NCI-H2227 treated with DMSO at 0.1 percent for 48 hours (cell line): ENCODE measurements around the gene ZBTB4.
"Not testable (repeated sequence)": the region's sequence is repeated elsewhere in the genome, so short reads cannot be mapped to it uniquely, and the experiment has no call there.

Experiments
- DNase-seq: peaks from one replicate; lab custom pipeline; 2025; lab: John Stamatoyannopoulos, UW

The ZBTB4 gene

GRCh38 chr17:7495906-7496434, 16.5 kb upstream of the ZBTB4 start:
- DNase-seq: no peak

- no peak for DNase-seq
Observed at GRCh38 chr17:7493941-7494340, 14.5 kb upstream of the ZBTB4 start.

DNA sequence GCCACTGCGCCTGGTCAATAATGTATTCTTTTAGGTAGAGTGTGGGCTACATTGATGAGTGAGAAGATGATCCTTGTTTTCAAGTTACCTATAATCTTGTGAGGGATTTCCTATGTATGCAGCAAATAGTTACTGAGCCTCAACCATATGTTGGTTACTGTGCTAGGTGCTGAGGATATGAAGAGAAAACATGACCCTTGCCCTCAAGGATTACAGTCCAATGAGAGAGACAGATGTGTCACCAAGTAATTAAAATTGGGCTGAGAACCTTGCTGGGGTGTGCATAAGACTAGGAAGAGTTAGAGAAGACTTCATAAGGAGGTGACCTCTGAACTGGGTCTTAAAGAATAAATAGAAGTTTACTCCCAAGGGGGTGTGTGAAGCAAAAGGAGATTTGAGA, 12.2 kb upstream of the ZBTB4 start:
- no peak for DNase-seq

DNA sequence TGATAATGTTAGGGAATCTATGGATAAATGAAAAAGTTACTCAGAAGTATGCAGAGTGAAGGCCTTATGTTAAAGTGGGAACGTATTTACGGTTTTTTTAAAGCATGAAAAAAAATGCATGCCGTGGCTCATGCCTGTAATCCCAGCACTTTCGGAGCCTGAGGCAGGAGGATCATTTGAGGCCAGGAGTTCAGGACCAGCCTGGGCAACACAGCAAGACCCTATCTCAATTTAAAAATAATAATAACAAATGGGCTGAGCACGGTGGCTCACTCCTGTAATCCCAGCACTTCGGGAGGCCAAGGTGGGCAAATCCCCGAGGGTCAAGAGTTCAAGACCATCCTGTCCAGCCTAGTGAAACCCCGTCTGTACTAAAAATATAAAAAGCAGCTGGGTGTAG, 10.7 kb upstream of the ZBTB4 start:
- no peak for DNase-seq

DNA sequence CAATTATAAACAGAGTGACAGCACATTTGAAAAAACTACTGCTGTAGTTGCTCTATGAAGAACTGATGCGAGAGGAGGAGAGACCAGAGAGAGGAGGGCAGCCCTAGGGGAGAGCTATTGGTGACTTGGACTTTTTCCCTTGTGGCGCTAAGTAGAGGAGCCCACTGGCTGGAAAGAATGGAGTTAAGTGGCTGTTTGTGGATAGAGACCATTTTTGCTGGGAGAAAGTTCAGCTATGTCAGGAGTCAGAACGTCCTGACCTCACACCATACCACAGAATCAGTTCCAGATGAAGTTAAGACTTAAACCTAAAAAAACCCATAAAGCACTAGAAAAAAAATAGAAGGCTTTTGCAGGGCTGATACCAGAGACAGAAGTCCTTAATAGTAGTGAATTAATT, 6.8 kb upstream of the ZBTB4 start:
- no peak for DNase-seq

GRCh38 chr17:7484919-7485377, 5.5 kb upstream of the ZBTB4 start:
- no peak for DNase-seq

DNA sequence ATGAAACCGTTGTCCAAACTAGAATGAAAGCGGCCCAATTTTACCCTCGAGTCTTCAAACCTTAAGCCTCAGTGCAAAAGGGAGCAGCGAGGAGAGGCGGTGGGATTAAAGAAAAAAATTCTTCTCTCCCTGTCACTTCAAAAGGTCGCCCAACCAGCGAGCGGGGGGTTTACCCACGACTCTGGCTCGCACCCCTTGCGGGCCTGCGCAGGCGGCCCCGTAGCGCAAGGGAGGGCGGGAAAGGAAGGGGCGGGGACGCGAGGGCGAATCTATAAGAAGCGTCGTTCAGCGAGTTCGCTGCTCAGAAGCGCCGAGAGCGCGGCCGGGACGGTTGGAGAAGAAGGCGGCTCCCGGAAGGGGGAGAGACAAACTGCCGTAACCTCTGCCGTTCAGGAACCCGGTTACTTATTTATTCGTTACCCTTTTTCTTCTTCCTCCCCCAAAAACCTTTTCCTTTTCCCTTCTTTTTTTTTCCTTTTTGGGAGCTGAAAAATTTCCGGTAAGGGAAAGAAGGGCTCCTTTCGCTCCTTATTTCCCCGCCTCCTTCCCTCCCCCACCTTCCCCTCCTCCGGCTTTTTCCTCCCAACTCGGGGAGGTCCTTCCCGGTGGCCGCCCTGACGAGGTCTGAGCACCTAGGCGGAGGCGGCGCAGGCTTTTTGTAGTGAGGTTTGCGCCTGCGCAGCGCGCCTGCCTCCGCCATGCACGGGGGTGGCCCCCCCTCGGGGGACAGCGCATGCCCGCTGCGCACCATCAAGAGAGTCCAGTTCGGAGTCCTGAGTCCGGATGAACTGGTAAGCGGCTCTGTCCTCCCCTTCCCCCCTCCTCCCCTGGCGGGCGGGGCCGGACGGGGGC, 4.9 kb upstream of the ZBTB4 start, which contains the start of gene POLR2A:
POLR2A (plus strand) TSS at position 300 of the 852 bp plus-strand sequence.
- DNase-seq: peak; percentile 95

GRCh38 chr17:7483255-7484066, 4.0 kb upstream of the ZBTB4 start:
- DNase-seq: peak; percentile 95

DNA sequence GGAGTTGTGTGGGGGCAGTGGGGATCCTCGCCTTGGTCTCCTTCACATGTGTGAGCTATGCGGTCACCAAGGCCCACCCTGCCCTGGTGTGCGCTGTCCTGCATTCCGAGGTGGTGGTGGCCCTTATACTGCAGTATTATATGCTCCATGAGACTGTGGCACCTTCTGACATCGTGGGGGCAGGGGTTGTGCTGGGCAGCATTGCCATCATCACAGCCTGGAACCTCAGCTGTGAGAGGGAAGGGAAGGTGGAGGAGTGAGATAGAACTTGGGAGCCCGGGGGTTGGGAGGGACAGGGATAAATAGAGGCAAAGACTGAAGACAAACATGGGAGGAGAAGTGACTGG, 3.3 kb upstream of the ZBTB4 start:
- not testable (repeated sequence) for DNase-seq

GRCh38 chr17:7481842-7482741, 2.7 kb upstream of the ZBTB4 start:
- DNase-seq: not testable (repeated sequence)

DNA sequence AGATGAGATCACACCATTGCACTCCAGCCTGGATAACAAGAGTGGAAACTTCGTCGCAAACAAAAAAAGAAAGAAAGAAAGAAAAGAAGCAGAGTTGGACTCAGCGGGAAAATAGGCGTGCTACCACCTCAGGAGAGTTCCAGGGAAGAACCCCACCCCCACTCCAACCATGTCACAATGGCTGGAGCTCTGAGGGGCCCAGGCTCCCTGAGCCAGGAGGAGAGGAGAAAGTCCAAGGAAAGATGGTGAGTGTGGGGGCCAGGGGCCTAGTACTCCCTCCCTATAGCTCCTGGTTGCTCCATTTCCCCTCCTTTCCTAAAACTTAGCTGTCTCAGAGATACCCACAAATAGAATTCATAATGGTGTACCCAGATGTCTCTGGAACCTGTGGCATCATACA, 1.8 kb upstream of the ZBTB4 start, which contains the start of gene SLC35G6:
SLC35G6 (plus strand) TSS at position 172 of the 400 bp plus-strand sequence; CDS start at position 243, 71 bp downstream.
- not testable (repeated sequence) for DNase-seq

DNA sequence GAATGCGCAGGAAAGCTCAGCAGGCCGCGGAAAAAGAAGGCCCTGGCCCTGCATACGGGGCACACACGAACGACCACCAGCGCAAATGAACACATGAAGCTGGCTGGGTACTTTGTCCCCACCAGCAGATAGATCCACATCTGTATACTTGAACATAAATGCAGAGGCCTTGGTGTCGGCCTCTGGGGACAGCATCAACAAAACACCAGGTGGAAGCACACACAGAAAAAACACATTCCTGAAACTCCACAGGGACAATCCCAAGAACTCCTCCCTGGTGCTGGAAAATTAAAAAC, 606 bp upstream of the ZBTB4 start:
- DNase-seq: no peak

GRCh38 chr17:7478276-7479212, 887 bp downstream of the ZBTB4 start:
- DNase-seq: no peak

GRCh38 chr17:7477392-7478275, 1.8 kb downstream of the ZBTB4 start:
- DNase-seq: peak; percentile 38

DNA sequence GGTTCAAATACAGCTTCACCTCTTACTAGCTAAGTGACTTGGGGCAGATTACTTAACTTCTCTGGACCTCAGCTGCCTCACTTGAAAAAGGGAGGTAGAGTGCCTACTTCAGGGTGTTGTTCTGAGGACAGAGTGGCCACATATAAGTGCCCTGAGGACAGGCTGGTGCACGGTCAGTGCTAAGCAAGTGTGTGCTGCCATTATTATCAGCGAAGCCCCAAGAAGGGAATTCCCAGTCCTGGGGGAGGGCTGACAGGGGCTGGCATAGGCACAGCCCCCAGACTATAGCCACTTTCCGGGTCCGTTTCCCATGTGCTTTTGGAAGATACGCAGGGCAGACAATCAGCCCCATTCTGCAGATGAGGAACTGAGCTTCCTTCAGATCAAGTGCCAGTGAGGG, 2.5 kb downstream of the ZBTB4 start:
- no peak for DNase-seq

- DNase-seq: no peak
Observed at GRCh38 chr17:7476494-7476893, 2.9 kb downstream of the ZBTB4 start.

DNA sequence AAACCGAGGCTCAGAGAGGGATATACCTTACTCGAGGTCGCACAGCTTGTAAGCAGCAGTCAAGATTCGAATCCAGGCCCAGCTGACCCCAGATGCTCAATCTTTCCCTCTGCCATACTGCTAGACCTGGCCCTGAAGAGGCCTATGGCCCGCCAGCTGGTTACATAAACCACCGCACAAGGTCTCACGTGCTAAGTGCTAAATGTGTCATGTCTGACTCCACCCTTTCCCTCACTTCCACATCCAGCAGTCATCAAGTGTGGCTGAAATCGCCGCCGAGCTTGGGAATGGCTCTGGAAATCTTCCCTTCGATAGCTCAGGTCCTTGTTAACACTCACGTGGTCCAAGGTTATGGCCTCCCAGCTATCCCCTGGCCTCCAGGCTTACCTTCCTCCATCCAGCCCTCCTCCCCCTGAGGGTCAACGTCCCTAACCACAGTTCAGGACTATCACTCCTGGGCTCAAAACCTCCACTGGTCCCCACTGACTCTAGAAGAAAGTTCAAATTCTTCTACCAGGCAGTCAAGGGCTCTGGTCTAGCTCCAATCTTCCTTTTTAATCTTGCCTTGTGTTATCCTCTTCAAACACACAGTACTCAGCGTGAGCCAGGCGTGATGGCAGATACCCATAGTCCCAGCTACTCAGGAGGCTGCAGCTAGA, 3.5 kb downstream of the ZBTB4 start:
- no peak for DNase-seq

GRCh38 chr17:7474767-7475166, 4.7 kb downstream of the ZBTB4 start:
- DNase-seq: not testable (repeated sequence)

GRCh38 chr17:7471729-7472128, 7.7 kb downstream of the ZBTB4 start:
- DNase-seq: no peak
